Kasumi-1 (cell line): ENCODE results near the gene RUFY2.
A peak's percentile ranks its signal among the peaks of the same experiment; 100 is the strongest.
"Not testable (repeated sequence)": the region's sequence is repeated elsewhere in the genome, so short reads cannot be mapped to it uniquely, and the experiment has no call there.

Source experiments
- DNase-seq, 2 experiments: peaks; one replicate each; lab custom pipeline; 2025; lab: John Stamatoyannopoulos, UW

Gene RUFY2

GRCh38 chr10:68327889-68328786 lies 78.9 kb downstream of the RUFY2 start:
- DNase-seq = peak; percentile 98 to 99

GRCh38 chr10:68324396-68324795 lies 82.7 kb downstream of the RUFY2 start:
- not testable (repeated sequence) for DNase-seq

GRCh38 chr10:68318331-68319059 lies 88.6 kb downstream of the RUFY2 start:
- no peak for DNase-seq

DNA sequence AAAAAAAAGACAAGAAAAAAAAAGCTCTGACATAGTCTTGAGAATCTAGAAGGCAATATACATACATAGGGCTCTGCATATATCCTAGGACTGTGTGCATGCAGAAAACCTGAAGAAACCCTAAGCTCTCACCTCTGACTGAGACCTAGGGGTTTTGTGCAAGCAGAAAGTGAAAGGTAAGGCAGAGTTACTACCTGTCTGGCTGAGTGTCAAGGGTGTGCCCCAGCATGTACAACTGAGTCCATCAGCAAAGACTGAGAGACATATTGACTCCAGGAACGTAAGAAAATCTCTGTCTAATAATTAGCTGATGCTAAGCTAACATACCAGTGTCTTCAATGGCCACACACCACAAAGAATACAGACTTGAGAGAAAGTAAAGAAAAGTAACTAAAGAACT lies 91.5 kb downstream of the RUFY2 start:
- no peak for DNase-seq

DNA sequence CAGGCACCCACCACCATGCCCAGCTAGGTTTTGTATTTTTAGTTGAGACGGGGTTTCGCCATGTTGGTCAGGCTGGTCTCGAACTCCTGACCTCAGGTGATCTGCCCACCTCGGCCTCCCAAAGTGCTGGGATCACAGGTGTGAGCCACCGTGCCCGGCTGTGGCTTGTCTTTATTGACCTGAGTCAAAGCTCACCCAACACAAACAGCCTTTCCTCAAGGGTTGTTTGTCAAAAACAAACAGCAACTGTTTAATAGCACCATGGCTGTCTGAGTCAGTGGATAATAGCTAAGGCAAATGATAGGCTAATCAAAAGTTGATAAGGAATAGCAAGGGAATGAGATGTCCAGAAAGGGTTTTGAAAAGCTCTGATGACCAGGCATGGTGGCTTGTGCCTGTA lies 92.1 kb downstream of the RUFY2 start:
- not testable (repeated sequence) for DNase-seq

DNA sequence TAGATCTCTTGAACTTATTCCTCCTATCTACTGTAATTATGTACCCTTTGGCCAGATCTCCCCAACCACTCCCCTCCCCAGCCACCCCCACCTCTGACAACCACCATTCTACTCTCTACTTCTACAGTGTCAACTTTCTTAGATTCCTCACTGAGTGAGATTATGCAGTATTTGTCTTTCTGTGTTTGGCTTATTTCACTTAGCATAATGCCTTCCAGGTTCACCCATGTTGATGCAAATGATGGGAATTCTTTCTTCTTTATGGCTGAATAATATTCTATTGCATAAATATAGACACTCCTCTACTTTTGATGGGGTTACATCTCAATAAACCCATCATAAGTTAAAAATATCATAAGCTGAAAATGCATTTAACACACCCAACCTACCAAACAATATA lies 96.5 kb downstream of the RUFY2 start:
- DNase-seq = no peak

GRCh38 chr10:68305854-68306253 lies 101.2 kb downstream of the RUFY2 start:
- DNase-seq = no peak

DNA sequence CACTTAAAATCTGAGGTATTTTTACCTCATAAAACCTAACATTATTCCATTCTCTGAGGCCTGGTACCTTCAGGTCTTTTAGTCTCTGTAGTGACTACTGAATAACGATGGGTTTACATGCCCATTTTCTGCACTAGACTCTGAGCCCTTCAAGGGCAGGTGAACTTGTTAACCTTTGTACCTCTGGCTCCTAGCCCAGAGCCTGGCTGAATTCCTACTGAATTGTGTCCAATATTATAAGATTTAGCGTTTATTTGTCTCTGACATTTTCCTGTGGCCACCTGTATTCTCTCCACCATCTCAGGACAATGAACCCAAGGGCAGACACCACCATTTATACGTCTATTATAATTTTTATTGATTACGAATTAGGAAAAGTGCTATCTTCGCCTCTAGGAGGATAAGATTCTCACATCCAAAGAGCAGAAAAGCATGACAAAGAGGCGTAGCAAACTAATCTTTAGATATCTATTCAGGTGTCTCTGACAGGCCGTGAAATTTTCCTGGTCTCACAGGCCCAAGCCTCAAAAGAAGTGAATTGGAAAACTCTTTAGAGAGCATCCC lies 103.1 kb downstream of the RUFY2 start:
- no peak for DNase-seq

GRCh38 chr10:68302871-68303270 lies 104.2 kb downstream of the RUFY2 start:
- no peak for DNase-seq

DNA sequence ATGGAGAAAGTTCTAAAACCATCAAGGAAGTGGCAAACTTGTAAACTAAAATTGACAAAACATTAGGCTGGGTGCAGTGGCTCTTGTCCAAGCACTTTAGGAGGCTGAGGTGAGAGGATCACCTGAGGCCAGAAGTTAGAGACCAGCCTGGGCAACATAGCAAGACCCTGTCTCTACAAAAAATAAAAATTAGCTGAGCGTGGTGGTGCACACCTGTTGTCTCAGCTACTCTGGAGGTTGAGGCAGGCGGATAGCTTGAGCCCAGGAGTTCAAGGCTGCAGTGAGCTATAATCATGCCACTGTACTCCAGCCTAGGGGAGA lies 104.6 kb downstream of the RUFY2 start:
- DNase-seq = no peak

DNA sequence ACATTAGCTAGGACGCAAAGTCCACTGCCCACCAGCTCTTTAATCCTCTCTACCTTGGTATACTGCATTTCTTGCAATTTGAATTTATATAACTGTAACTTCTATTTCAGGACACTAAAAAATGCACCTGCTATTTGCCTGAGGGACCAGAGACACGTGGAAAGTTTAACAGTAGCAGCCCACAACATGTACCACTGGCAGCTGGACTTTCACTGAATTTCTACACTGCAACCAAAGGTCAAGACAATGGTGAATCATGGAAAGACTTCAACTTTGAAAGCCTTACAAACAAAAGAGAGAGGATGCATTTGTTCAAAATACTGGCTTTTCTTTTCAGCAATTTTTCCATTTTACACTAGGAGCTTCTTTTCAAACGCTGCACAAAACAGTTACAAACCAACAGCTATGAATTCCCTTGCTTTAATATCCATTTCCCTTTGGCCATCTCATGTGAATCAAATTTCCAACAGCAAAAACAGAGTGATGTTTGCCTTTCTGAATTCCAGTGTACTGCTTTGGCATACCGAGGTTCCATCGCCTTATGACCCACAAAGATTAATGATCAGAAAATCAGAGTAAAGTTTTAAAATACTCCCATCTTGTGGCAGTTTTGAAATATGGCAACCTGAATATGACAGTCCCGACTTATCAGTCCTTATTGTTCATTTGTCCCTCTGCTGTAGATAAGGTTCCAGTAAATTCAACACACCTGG lies 105.1 kb downstream of the RUFY2 start:
- DNase-seq = peak; percentile 73 to 84

GRCh38 chr10:68301301-68301700 lies 105.8 kb downstream of the RUFY2 start:
- DNase-seq = no peak

DNA sequence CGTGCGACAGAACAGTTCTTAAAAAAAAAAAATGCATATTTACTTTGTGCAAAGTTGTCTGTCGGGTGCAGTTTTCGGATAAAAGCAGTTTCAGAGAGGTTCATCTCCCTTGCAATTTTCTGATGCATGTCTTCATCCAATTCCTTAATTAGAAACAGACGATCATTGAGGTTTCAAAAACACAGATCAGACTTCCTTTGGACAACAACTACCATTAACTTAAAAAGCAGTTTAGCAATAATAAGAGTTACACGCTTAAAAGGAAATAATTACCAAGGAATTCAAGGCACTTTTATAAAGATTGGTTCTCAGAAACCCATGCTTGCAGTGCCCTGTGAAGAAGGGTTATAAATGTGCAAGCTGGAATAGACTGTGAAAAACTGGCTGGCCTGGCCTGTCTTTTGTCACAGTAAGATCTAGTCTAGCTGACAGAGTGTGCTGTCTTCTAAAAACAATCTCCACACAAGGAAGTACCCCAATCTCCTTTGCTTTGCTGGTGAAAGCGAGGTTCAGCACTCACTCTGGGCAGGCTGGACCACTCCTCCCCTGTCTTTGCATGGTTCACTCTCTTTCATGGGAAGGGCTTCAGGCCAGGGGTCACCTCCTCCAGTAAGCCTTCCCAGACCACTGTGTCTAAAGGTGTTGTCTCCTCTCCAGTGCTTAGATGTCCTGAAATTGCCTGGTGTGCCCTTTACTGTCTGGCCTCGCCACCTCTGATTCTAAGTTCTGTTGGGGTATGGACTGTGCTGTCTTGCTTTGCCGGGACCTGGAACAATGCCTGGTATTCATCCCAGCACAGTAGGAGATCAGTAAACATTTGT lies 110.0 kb downstream of the RUFY2 start:
- DNase-seq = no peak
